GM23338 (cell line): Measurements from ENCODE around the gene PATE1. TPM values are rescaled to one million over a fixed set of nuclear protein-coding genes. Genes with fewer than 3 reads are reported as not detected.

Experiments
- ATAC-seq: fragments of 200-7000 bp; cut with Tn5 transposase; 3 replicates; pipeline ENCODE4 v1.9.1; 2020
- DNase-seq: peaks from one replicate; pipeline ENCODE4 v3.0.0-alpha.2; 2015; ENCODE audit warnings: low spot score
- H2AFZ ChIP-seq: fragments of 200-600 bp; sonication (generic); 2 replicates; pipeline ENCODE4 v1.8.0; 2016; ENCODE audit warnings: antibody characterized with exemption, mild to moderate bottlenecking, moderate library complexity
- H3F3A ChIP-seq: fragments of 200-600 bp; sonication (generic); replicated peaks from 2 replicates; pipeline ENCODE4 v1.8.0; 2017; ENCODE audit warnings: antibody characterized with exemption, mixed run types, low read depth
- H3K27ac ChIP-seq: fragments of 200-600 bp; sonication (generic); 2 replicates; pipeline ENCODE4 v1.6.1; 2016; ENCODE audit warnings: low read depth
- H3K27me3 ChIP-seq: fragments of 200-600 bp; sonication (generic); 2 replicates; pipeline ENCODE4 v1.8.0; 2016; ENCODE audit warnings: mild to moderate bottlenecking, mixed run types, moderate library complexity; ENCODE audit not compliant: insufficient read depth
- H3K36me3 ChIP-seq: fragments of 200-600 bp; sonication (generic); 2 replicates; pipeline ENCODE4 v1.8.0; 2016; ENCODE audit warnings: mild to moderate bottlenecking; ENCODE audit not compliant: insufficient read depth
- H3K4me1 ChIP-seq: fragments of 200-600 bp; sonication (generic); 2 replicates; pipeline ENCODE4 v1.8.0; 2016; ENCODE audit warnings: mild to moderate bottlenecking, moderate library complexity; ENCODE audit not compliant: insufficient read depth
- H3K4me2 ChIP-seq: fragments of 200-600 bp; sonication (generic); 2 replicates; pipeline ENCODE4 v1.7.1; 2017; ENCODE audit warnings: mixed run types
- H3K4me3 ChIP-seq: fragments of 200-600 bp; sonication (generic); 2 replicates; pipeline ENCODE4 v1.6.1; 2016; ENCODE audit warnings: mixed run types
- H3K79me2 ChIP-seq: fragments of 200-600 bp; sonication (generic); replicated peaks from 2 replicates; pipeline ENCODE4 v1.8.0; 2017; ENCODE audit warnings: mild to moderate bottlenecking; ENCODE audit not compliant: insufficient read depth
- H3K9me2 ChIP-seq: fragments of 200-600 bp; sonication (generic); 2 replicates; pipeline ENCODE4 v1.8.0; 2017; ENCODE audit not compliant: insufficient read depth
- H4K20me1 ChIP-seq: fragments of 200-600 bp; sonication (generic); replicated peaks from 2 replicates; pipeline ENCODE4 v1.8.0; 2017; ENCODE audit warnings: mild to moderate bottlenecking; ENCODE audit not compliant: insufficient read depth
- H3K27ac Mint-ChIP-seq: 2 replicates; pipeline ENCODE4 v1.8.0; 2020; ENCODE audit warnings: inconsistent platforms, mild to moderate bottlenecking, moderate library complexity, mixed read lengths
- H3K27me3 Mint-ChIP-seq: 3 replicates; pipeline ENCODE4 v1.8.0; 2022; ENCODE audit warnings: low read depth, mild to moderate bottlenecking, moderate library complexity, mixed read lengths, inconsistent platforms; ENCODE audit not compliant: insufficient read depth, poor library complexity
- H3K36me3 Mint-ChIP-seq: 3 replicates; pipeline ENCODE4 v1.8.0; 2021; ENCODE audit warnings: low read depth, mild to moderate bottlenecking, inconsistent platforms, moderate library complexity, mixed read lengths
- H3K4me1 Mint-ChIP-seq: 3 replicates; pipeline ENCODE4 v1.8.0; 2020; ENCODE audit warnings: mild to moderate bottlenecking, inconsistent platforms, mixed read lengths
- H3K4me3 Mint-ChIP-seq: 3 replicates; pipeline ENCODE4 v1.8.0; 2021; ENCODE audit warnings: moderate library complexity, mild to moderate bottlenecking, inconsistent platforms, mixed read lengths
- H3K9me3 Mint-ChIP-seq: 3 replicates; pipeline ENCODE4 v1.8.0; 2020; ENCODE audit warnings: moderate library complexity, mild to moderate bottlenecking, inconsistent platforms, mixed read lengths
- ETS1 ChIP-seq: IDR thresholded peaks from 2 replicates; pipeline ENCODE4 v1.6.1; 2016; ENCODE audit warnings: antibody characterized with exemption
- STAT1 ChIP-seq: IDR thresholded peaks from one replicate; pipeline ENCODE4 v1.6.1; 2016; ENCODE audit warnings: antibody characterized with exemption; ENCODE audit not compliant: unreplicated experiment
- ZNF114 ChIP-seq: fragments of 250-450 bp; sonication (Bioruptor Pico); IDR thresholded peaks from 2 replicates; pipeline ENCODE4 v1.5.0; 2020; ENCODE audit warnings: mild to moderate bottlenecking, moderate library complexity
- polyA plus RNA-seq: library from polyadenylated mRNA; unstranded; fragments of >200 nt; fragmentation: Nextera tagmentation; extraction: Ambion mirVana; gene quantifications from 2 replicates; pipeline ENCODE4 v1.2.1, GENCODE V29; 2016
- total RNA-seq: library from RNA; depleted of rRNA; stranded (reverse); fragments of >200 nt; shearing (Covaris generic); gene quantifications from 2 replicates; pipeline ENCODE4 v1.2.3, GENCODE V29; 2014
- TF ChIP-seq, protein P1 (sequence below), 2 experiments: fragments of 200-600 bp in 1 of 2; sonication (generic) in 1 of 2; conservative IDR thresholded peaks; 2 replicates each; pipeline versions ENCODE4 v1.5.1 to v1.6.1; 2016 to 2017; ENCODE audit warnings: antibody characterized with exemption in 2 of 2, low read depth in 2 of 2, mild to moderate bottlenecking in 2 of 2, moderate library complexity in 1 of 2
- TF ChIP-seq, protein P2 (sequence below): fragments of 250-450 bp; sonication (Bioruptor Pico); IDR thresholded peaks from 2 replicates; pipeline ENCODE4 v1.5.0; 2020; ENCODE audit warnings: mild to moderate bottlenecking, moderate library complexity

PATE1 gene
- total and polyA plus RNA-seq, 2 experiments from 2014 or later, result not detected

DNA sequence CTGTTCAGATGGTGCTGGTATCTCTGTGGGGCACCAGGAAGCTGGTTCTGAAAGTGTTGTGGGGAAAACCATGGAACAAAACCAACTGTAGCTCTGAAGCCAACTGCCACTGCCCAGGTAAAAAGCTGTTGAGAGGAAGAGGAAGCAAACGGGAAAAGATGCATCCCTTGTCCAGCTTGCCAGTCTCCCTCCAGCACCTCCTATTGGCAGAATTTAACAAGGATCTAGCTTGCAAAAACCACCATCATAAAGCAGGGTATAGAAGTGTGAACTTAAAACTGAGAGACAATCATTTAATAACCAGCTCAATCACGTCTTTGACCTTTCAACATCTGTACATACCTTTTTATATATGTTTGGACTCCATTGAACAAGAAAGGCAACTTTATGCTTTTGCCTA is 4.5 kb downstream of the PATE1 start:
- H3K9me2 ChIP-seq, result no peaks in the 10 kb centered on the region
- H3K79me2 ChIP-seq, result no peaks in the 10 kb centered on the region
- no peaks in the 10 kb centered on the region for H3K4me1 Mint-ChIP-seq
- H2AFZ ChIP-seq, result no peak overlapping the region
- H3K4me1 ChIP-seq, result no peaks in the 10 kb centered on the region
- no peak overlapping the region for H3K27ac Mint-ChIP-seq
- peaks cover 2% of the 10 kb centered on the region for H3K27me3 Mint-ChIP-seq
- H3K36me3 Mint-ChIP-seq, result no peaks in the 10 kb centered on the region
- no peaks in the 10 kb centered on the region for H3K9me3 Mint-ChIP-seq
- no peak overlapping the region for H3K27ac ChIP-seq
- H3F3A ChIP-seq, result no peaks in the 10 kb centered on the region
- TF ChIP-seq, protein P1, sequence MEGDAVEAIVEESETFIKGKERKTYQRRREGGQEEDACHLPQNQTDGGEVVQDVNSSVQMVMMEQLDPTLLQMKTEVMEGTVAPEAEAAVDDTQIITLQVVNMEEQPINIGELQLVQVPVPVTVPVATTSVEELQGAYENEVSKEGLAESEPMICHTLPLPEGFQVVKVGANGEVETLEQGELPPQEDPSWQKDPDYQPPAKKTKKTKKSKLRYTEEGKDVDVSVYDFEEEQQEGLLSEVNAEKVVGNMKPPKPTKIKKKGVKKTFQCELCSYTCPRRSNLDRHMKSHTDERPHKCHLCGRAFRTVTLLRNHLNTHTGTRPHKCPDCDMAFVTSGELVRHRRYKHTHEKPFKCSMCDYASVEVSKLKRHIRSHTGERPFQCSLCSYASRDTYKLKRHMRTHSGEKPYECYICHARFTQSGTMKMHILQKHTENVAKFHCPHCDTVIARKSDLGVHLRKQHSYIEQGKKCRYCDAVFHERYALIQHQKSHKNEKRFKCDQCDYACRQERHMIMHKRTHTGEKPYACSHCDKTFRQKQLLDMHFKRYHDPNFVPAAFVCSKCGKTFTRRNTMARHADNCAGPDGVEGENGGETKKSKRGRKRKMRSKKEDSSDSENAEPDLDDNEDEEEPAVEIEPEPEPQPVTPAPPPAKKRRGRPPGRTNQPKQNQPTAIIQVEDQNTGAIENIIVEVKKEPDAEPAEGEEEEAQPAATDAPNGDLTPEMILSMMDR (conservative IDR thresholded peaks at IDR 0.05; ENCODE audit: low read depth in 2 of 2), result peak; percentile 49 to 66
- TF ChIP-seq, protein P2, sequence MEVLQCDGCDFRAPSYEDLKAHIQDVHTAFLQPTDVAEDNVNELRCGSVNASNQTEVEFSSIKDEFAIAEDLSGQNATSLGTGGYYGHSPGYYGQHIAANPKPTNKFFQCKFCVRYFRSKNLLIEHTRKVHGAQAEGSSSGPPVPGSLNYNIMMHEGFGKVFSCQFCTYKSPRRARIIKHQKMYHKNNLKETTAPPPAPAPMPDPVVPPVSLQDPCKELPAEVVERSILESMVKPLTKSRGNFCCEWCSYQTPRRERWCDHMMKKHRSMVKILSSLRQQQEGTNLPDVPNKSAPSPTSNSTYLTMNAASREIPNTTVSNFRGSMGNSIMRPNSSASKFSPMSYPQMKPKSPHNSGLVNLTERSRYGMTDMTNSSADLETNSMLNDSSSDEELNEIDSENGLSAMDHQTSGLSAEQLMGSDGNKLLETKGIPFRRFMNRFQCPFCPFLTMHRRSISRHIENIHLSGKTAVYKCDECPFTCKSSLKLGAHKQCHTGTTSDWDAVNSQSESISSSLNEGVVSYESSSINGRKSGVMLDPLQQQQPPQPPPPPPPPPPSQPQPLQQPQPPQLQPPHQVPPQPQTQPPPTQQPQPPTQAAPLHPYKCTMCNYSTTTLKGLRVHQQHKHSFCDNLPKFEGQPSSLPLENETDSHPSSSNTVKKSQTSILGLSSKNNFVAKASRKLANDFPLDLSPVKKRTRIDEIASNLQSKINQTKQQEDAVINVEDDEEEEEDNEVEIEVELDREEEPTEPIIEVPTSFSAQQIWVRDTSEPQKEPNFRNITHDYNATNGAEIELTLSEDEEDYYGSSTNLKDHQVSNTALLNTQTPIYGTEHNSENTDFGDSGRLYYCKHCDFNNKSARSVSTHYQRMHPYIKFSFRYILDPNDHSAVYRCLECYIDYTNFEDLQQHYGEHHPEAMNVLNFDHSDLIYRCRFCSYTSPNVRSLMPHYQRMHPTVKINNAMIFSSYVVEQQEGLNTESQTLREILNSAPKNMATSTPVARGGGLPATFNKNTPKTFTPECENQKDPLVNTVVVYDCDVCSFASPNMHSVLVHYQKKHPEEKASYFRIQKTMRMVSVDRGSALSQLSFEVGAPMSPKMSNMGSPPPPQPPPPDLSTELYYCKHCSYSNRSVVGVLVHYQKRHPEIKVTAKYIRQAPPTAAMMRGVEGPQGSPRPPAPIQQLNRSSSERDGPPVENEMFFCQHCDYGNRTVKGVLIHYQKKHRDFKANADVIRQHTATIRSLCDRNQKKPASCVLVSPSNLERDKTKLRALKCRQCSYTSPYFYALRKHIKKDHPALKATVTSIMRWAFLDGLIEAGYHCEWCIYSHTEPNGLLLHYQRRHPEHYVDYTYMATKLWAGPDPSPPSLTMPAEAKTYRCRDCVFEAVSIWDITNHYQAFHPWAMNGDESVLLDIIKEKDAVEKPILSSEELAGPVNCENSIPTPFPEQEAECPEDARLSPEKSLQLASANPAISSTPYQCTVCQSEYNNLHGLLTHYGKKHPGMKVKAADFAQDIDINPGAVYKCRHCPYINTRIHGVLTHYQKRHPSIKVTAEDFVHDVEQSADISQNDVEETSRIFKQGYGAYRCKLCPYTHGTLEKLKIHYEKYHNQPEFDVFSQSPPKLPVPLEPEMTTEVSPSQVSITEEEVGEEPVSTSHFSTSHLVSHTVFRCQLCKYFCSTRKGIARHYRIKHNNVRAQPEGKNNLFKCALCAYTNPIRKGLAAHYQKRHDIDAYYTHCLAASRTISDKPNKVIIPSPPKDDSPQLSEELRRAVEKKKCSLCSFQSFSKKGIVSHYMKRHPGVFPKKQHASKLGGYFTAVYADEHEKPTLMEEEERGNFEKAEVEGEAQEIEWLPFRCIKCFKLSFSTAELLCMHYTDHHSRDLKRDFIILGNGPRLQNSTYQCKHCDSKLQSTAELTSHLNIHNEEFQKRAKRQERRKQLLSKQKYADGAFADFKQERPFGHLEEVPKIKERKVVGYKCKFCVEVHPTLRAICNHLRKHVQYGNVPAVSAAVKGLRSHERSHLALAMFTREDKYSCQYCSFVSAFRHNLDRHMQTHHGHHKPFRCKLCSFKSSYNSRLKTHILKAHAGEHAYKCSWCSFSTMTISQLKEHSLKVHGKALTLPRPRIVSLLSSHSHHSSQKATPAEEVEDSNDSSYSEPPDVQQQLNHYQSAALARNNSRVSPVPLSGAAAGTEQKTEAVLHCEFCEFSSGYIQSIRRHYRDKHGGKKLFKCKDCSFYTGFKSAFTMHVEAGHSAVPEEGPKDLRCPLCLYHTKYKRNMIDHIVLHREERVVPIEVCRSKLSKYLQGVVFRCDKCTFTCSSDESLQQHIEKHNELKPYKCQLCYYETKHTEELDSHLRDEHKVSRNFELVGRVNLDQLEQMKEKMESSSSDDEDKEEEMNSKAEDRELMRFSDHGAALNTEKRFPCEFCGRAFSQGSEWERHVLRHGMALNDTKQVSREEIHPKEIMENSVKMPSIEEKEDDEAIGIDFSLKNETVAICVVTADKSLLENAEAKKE (CRISPR knock-in tag), result no peak
- no peaks in the 10 kb centered on the region for H3K27me3 ChIP-seq
- no peak overlapping the region for H3K4me2 ChIP-seq
- DNase-seq (peak; percentile 55), ATAC-seq (peak; percentile 65)
- no peak overlapping the region for H3K4me3 Mint-ChIP-seq
- no peaks in the 10 kb centered on the region for H3K36me3 ChIP-seq
- no peak overlapping the region for H3K4me3 ChIP-seq
- no peaks in the 10 kb centered on the region for H4K20me1 ChIP-seq

GRCh38 chr11:125756050-125756449 is 10.0 kb downstream of the PATE1 start:
- H3K4me1 ChIP-seq, result no peaks in the 10 kb centered on the region
- Mint-ChIP-seq H3K4me3 (no peak overlapping the region), H3K27me3 (peaks cover 2% of the 10 kb centered on the region), H3K4me1 (no peaks in the 10 kb centered on the region), H3K36me3 (no peaks in the 10 kb centered on the region), H3K27ac (no peak overlapping the region), H3K9me3 (no peaks in the 10 kb centered on the region)
- H4K20me1 ChIP-seq, result no peaks in the 10 kb centered on the region
- no peak overlapping the region for H3K27ac ChIP-seq
- H3K79me2 ChIP-seq, result no peaks in the 10 kb centered on the region
- ATAC-seq (no peak), DNase-seq (no peak)
- no peaks in the 10 kb centered on the region for H3K27me3 ChIP-seq
- H2AFZ ChIP-seq, result no peak overlapping the region
- no peak overlapping the region for H3K4me3 ChIP-seq
- no peaks in the 10 kb centered on the region for H3K36me3 ChIP-seq
- H3K4me2 ChIP-seq, result no peak overlapping the region
- no peaks in the 10 kb centered on the region for H3F3A ChIP-seq
- no peaks in the 10 kb centered on the region for H3K9me2 ChIP-seq
- TF ChIP-seq ETS1 (no peak), STAT1 (no peak), ZNF114 (CRISPR knock-in tag) (no peak)
